AG08395 (cell line): Measurements from ENCODE around the gene C1QTNF3.
"Not testable (repeated sequence)": the region's sequence is repeated elsewhere in the genome, so short reads cannot be mapped to it uniquely, and the experiment has no call there.

Source experiments
- DNase-seq: peaks from one replicate; pipeline ENCODE4 v3.0.0; 2012; ENCODE audit warnings: mixed read lengths, low spot score

Gene C1QTNF3

DNA sequence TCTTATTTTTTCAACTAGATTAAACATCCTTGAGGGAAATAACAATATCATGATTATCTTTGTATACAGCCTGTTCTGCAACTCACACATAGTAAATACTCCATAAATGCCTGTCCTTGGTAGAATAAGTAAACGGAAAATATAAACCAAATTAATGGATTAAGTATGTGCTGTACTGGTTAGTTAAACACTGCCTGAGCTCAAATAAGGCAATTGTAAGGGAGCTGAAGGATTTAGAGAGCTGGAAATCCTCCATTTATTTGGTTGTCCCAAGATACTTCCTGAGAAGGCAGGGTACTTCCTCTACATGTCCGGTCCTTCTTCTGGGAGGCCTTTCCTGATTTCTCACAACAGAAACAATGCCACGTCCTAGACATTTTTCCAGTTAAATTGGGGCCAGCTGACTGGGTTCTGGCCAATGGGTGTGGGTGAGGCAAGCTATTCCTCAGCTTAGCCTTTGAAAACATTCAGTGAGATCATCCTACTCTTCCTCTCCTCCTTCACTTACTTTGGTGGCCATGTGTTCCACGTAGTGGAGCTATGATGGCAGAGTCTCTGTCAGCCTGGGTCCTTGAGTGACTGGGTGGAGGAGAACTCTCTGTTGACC is 8.5 kb upstream of the C1QTNF3 start:
- no peak for DNase-seq

DNA sequence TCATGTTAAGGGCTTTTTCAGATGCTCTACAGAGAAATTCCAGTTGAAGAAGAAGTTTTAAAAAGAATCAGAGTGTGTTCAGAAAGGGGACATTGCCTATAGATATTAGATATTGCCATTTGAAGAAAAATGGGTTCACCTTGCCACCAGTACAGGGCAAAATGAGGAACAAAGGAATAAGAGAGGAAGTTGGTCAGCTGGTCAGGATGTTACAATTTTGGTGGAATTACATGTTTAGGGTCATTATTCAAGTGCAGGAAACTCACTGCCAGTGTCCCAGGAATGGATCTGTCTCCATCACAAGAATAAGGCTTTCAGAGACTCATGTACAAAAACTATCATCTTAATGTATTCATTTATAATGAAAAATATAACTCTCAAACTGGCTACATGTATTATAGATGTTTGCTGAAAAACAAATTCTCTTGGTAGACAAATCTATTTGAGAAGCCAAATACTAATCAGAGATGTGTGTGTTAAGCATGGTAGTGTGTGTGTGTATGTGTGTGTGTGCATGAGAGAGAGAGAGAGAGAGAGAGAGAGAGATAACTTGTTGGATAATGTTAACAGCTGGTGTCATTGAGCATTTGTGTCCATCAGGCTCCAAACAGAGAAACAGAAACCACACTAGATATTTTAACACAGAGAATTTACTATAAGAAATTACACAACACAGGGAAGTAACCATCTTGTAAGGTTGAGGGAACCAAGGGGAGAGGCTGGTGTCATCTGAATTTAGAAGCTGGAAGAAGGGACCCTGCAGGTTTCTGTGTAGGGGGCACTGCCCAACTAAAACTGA is 5.0 kb upstream of the C1QTNF3 start:
- DNase-seq: no peak

DNA sequence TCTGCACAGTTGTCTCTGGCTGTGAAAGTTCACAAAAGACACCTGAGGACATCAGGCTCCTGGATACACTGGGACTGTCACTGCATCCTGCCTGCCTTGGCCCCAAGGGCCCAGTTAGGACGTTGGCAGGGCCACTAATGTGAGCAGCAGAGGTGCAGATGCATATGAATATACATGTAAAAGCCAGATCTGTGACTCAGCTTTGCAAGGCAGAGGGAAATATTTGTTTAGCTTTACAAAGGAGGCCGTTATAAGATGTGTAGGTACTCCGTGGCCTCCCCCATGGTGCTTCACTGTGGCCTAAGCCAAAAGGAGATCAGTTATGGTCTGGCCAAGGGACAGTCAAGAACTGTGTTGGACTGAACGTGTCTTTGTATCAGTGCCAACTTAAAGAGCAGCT is 4.1 kb upstream of the C1QTNF3 start:
- DNase-seq: no peak

DNA sequence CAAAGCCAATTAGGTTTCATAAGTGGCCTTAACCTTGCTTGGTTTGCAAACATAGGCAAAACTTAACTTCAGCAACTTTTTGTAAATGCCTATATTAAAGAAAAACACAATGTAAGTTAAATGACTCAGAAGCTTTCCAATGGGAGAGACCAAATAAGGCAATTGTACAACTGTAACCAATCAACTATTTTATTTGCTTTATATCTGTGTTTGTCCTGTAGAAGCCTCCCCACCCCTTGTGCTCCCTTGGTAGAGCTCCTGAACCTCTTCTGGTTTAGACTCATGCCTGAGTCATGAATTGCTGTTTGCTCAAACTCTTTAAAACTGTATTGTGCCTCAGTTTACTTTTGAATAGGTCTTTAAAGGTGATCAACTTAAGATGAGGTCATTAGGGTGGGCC is 3.0 kb upstream of the C1QTNF3 start:
- peak; percentile 58 for DNase-seq

DNA sequence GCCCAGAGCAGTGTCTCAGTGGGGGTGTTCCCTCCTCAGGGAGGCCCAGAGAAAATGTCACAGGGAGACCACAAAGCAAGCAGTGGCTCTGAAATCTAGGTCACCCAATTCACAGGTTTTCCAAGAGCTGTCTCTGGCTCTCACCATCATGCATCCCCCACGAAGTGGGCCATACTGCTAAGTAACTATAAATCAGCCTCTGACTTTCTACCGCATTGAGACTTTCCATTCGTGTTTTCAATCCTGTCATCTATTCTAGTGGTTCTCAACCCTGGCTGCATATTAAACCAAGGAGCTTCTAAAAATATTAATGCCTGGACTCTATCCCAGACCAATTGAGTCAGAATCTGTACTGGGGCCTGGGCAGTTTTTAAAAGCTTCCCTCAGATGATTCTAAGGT is 2.0 kb upstream of the C1QTNF3 start:
- DNase-seq: no peak

DNA sequence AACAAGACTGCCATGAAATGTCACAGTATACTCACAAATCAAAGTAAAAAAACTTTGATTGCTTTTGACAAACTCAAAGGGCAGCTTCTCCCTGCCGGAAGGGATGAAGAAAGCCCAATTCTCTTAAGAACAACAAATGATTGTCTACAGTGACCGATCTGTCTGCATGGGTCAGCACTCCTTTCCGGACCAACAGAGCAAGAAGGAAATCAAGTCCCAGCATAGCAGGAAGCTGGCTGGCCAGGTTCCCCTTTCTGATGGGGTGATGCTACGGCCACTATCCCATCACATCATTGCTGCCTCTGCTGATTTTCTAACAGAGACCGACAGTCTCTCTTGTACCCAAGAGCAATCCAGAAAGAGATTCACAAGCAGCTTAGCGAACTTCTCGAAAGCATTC is 692 bp downstream of the C1QTNF3 start:
- no peak for DNase-seq

DNA sequence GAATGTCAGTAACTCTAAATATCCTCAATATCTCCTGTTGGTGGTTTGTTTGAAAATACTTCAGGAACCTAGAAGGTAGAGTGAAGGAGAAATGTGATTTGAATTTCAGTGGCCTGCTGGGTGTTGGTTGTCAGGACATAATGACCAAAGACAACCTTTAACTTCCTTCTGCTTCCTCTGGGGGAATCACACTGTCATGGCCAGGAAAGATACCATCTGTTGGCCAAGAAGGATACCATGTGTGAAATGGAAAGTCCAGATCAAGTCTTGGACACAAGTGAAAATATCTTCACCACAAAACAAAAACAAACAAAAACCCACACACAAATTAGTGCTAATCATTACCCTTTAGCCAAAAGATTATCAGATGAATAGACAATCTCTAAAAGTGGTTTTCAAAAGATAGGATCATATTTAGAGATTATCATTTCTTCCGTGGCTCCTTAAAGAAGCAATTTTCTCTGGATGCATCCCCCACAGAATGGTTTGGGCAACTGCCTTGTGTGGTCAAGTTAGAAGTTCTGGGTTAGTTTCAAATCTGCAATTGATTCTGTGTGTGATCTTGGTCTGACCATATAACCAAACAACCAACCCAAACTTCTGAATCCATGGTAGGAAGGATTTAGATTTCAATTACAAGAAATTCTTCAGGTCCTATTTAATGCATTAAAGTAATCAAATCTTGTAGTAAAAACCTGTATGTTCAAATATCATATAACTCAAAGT is 1.6 kb downstream of the C1QTNF3 start:
- no peak for DNase-seq

DNA sequence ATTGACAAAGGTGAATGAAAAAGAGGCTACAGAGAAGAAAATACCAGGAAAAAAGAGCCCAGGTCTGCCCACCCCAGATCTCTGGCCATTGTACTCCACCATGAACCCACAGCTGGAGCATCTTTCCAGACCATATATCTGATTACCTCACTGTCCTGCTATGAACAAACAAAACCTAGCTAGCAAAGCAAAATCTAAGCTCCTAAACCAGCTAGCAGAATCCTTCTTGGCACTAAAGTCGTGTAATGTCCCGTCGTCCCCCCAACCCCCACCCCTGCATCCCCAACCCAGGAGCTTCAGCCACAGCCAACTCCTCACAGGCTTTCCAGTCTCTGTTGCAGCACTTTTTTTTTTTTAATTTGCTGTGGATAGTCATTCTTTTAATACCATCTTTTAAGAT is 2.5 kb downstream of the C1QTNF3 start:
- DNase-seq: no peak

DNA sequence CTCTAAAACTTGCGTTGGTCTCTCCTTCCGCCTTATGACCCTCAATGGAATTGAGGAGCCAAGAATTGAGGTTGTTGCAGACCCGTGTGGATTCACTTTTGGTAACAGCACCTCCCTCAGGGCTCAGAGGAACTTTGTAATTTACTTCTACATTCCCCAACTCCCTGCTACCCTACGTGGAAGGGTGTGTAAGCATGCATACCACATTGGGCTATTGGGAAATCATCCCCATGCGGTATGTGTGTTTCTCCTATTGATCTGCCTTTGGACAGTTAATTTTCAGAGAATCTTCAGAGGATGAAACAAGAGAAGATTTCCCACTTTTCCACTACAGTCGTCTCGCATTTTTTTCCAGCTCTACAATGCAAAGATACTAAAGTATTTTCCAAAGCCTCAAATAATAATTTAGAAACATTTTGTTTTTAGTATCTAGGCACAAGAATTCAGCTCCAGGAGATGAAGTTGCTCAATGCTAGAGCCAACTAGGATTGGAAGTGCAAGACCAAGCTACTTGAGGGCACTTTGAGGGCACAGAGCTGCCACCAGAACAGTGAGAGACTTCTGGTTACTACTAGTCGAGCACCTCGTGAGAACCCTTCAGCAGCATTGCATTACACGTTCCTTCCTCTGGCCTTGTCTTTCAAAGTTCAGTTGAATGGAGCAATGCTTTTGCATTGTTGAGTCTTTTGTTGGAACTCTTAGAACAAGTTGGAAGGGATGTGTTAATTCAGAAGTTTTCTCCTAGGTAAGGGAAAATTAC is 3.4 kb downstream of the C1QTNF3 start:
- DNase-seq: no peak

DNA sequence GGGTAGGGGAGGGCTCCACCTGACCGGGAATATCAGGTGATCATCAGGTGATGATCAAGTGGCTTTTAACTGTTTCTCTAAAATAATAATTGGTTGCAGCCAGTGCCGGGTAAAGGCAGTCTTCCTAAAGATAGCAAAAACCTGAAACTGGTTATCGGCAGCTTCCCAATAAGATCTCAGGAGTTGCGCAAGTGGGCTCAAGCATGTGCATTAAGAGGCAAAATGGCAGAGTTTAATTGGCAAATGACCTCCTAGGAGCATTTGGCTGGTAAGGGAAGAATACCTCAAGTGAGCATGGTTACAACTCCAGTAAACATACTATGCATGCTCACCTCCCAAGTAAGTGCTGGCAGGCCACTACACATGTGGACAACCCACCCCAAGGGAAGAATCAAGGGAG is 4.2 kb downstream of the C1QTNF3 start:
- DNase-seq: no peak

DNA sequence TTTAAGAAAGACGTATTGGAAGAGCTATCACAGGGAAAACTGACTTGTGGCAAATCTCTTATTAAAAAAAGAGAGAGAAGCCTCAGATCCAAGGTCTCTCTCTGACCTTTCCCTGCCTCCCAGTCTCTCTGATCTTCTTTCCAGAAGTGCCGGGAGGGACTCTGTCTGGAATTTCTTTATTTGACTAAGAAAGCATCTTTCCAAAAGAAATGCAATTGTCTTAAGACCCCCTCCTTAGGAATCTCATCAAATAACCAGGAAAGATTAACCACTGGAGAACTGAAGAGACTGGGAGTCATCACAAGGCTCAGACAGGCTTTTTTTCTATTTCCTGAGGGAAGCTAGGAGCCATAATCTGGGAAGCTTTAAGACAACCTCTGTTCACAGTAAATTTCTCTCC is 4.6 kb downstream of the C1QTNF3 start:
- no peak for DNase-seq

DNA sequence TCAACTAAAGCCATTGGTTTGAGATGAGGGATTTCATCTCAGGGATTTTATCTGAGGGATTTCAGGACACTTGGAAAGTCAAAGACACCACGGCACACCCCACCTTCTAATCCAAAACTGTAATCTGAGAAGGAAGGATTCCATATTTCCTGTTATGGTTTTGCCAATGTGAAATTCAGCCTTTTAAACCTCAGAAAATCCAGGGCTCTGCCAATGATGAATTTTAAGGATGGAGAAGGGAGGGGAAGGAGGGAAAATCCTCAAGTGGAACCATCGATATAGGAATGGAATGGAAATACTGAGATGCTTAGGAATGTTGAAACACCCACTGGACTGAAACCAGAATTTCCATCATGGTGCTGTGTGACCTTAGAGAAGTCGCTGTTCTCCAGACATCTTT is 5.3 kb downstream of the C1QTNF3 start:
- peak; percentile 17 for DNase-seq

DNA sequence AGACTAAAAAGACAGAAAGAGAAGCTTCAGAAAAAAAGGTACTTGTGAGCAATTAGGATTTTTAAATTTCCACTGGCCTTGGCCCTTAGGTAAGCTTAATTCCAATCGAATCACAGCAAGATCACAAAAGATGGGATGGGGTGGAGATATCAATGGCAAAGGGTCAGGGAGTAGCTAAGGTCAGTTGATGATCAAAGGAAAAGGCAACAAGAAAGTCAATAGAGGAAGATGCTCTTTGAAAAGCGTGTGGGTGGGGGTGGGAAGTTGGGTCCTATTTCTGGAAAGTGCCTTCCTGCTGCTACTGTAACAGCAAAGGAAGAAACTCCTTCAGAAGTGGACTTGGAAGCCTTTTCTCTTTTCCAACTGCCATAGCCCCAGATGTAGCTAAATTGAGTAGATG is 7.3 kb downstream of the C1QTNF3 start:
- DNase-seq: no peak

DNA sequence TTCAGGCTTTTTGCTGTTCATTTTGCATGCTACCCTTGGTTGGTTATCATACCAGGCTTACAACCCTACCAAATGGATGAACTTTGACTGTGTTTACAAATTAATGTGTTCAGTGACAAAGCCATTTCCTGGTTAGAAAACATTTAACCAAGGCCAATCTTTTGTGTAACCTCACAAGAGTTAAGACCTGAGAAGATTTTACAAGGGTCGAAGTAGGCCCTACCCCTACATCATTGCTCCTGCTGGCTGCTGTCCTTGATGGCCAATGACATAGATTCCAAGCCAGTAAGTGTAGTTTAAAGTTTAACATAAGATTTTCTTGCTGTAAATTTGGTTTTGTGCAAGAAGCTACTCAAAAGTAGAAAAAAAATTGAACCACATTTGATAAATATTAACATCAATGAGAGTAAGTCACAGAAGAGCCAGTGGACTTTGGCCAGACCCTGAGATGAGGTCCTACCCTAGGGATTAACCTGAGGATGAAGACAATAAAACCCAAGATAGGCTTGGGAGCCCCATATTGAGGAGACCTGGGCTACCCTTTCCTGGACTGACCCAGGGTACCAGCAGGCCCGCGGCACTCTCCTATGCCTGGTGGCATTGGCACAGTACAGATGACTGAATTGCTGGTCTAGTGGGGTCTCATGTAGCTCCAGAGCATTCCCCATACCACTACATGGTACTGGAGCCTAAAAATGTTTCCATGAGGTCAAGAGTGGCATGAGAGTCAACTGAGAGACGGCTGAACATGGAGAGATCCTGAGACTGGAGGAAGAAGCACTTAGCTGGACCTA is 8.3 kb downstream of the C1QTNF3 start:
- DNase-seq: no peak

DNA sequence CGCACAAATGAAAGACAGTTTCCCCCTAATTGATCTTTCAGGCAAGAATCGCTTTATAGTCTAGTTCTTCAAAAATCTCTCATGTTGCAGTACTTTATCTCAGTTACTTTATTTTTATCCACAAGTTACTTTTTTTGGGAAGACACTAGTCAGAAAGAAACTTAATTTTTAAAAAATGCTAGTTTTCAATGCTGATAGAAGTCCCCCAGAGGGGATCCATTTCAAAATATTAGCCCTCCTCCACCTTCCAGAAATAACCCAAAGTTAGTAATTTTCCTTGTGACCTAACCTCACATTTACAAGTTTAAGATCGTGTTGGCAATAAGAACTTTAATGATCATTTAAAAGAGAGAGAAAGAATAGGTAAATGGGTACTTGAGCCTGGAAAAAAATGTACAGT is 11.0 kb downstream of the C1QTNF3 start:
- no peak for DNase-seq

DNA sequence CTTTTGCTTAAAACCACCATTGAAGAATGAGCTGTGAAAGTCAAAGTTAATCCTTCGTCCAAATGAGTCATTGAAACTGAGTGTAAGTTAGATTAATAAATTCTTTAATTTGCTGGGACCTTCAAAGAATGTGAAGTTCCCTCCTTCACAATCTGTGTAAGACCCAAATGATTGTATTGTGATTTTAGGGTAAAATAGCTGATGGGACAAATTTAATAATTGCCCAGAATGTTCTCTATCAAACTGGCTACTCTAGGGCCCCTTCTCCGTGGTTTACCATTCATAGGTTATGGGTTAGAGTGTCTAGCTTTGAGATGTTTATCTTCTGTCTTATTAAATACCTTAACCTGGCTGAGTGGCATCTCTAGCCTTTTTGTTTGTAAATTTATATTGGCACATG is 11.9 kb downstream of the C1QTNF3 start:
- no peak for DNase-seq

DNA sequence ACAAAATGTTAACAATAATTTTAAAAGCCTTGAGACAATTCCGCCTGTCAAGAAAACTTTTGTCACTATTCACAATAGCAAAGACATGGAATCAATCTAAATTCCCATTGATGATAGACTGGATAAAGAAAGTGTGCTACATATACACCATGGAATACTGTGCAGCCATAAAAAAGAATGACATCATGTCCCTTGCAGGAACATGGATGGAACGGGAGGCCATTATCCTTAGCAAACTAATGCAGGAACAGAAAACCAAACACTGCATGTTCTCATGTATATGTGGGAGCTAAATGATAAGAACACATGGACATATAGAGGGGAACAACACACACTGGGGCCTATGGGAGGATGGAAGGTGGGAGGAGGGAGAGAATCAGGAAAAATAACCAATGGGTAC is 12.4 kb downstream of the C1QTNF3 start:
- DNase-seq: not testable (repeated sequence)

DNA sequence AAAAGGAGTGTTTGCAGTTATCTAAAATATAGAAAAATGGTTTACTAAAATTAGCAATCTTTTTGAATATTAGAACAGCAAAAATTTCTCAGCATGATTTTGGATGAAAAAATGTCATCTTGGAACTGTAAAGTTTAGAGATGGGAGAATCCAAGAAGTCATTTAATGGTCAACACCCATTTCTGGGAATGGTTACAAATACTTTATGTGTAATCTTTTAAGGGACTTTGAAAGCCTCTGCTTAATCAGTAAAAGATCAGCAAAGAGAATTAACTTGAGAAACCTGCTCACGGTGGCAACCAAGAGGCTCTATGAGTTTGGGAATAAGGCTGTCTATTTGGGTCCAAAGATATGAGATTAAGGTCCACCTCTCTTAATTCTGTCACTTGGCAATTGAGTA is 13.0 kb downstream of the C1QTNF3 start:
- no peak for DNase-seq

DNA sequence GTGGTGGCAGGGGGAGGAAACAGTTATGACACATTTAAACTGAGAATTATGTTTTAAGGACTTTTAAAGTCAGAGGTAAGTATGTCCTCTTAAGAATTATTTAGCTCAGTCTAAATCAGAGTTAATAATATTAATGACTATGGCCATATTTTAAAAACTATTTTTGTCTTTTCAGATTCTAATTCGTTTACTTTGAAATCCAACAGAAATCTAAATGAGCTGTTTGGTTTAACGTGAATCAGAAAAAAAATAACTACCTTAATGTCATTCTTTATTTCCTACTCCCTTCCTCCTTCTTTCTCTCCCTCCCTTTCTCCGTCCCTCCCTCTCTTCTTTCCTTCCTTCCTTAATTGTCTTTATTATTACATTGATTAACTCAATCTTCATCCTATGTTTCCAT is 14.7 kb downstream of the C1QTNF3 start:
- no peak for DNase-seq

DNA sequence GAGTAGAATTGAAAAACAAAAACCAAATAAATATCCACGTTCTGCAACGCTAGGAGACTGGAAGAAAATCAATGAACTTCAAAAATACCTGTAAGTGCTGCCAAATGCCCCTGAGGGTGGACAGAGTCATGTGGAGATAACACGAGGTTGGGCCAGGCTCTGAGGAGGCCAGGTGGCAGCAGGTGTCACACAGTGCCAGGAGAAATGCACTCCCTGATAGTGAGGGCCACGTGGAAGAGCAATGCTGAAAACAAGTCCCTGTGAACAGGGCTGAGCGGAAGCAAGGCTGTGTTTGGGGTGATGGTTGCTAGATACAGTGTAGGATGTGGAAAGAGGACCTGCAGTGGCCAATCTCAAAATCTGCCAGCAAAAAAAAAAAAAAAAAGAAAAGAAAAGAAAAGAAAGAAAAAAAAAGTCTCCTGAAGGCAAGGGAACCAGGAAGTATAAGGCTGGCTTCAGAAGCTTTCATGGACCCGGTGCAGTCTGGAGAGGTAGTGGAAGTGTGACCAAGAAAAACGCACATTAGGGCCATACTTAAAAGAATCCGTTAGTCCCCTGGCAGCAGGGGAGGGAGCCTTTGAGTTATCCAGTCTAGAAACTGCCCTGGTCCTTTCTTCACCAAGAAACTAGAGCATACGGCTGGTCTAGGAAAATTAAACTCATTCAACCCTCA is 16.8 kb downstream of the C1QTNF3 start:
- no peak for DNase-seq

DNA sequence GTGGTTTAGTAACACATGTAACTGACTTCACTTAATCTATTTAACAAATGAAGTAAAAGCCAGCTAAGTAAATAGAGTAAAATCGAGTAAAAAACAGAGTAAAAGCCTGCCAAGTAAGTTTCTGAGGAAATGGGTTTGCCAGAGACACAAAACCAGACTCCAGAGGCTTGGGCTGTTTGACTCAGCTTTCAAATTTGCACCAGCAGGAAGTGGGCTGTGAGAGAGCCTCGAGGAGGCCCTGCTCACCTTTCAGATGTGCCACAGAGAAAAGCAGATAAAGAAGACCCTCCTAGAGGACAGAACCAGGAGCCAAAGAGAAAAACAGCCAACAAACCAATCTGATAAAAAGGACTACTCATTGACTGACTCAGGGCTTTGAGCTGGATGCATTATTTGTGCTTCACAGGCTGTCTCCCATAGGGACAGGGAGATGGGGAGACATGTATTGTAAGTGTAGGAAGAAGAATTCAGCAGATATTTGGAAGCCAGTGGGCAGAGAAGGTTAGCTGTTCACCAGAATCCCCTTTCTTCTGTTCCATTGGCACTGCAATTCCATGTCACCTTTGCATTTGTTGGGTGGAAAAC is 20.8 kb downstream of the C1QTNF3 start:
- peak; percentile 26 for DNase-seq
